T-cell (primary cell): ENCODE results near the gene GRK3. TPM values are rescaled to one million over a fixed set of nuclear protein-coding genes. Genes with fewer than 3 reads are reported as not detected.
"Not testable (repeated sequence)": the region's sequence is repeated elsewhere in the genome, so short reads cannot be mapped to it uniquely, and the experiment has no call there.

Source experiments
- ATAC-seq, 4 experiments: fragments of 200-7000 bp in 3 of 4; fragments of 150-1000 bp in 1 of 4; cut with Tn5 transposase; replicated peaks in 1 of 4; 1 replicate in 3 of 4; 2 replicates in 1 of 4; pipeline ENCODE4 v1.10.0; 2021; ENCODE audit warnings: moderate library complexity in 3 of 4, mild to moderate bottlenecking in 2 of 4, moderate number of reproducible peaks in 1 of 4
- CTCF ChIA-PET, 2 donors: fragments of 300-600 bp; sonication (Branson Sonifier 250); formaldehyde crosslinking; loops; one replicate each; lab custom pipeline; 2022; ENCODE audit warnings: antibody characterized with exemption in 2 of 2; lab: Charles Lee
- POLR2A ChIA-PET, 2 donors: fragments of 300-600 bp; sonication (Branson Sonifier 250); formaldehyde crosslinking; loops; one replicate each; lab custom pipeline; 2022; ENCODE audit warnings: antibody characterized with exemption in 2 of 2; lab: Charles Lee
- DNase-seq, 35 experiments: peaks; one replicate each; pipeline versions ENCODE4 v3.0.0 to v3.0.0-alpha.2; 2013 to 2023
- H3K27ac ChIP-seq: one replicate; pipeline ENCODE4 v1.5.1; 2013; ENCODE audit warnings: low read length
- H3K27me3 ChIP-seq, 2 experiments: replicated peaks in 1 of 2; 1 replicate in 1 of 2; 2 replicates in 1 of 2; pipeline versions ENCODE4 v1.6.1 to v1.7.0; 2013; ENCODE audit warnings: low read length in 1 of 2, mixed read lengths in 1 of 2; ENCODE audit not compliant: control insufficient read depth in 2 of 2, insufficient read depth in 2 of 2; ENCODE audit errors: extremely low read depth in 1 of 2
- H3K36me3 ChIP-seq, 2 donors: 1 replicate in 1 of 2; 2 replicates in 1 of 2; pipeline versions ENCODE4 v1.6.1 to v1.7.0; 2013; ENCODE audit warnings: low read length in 1 of 2; ENCODE audit not compliant: control insufficient read depth in 2 of 2, insufficient read depth in 1 of 2; ENCODE audit errors: extremely low read depth in 1 of 2
- H3K4me1 ChIP-seq, 2 experiments: 1 replicate in 1 of 2; 2 replicates in 1 of 2; pipeline versions ENCODE4 v1.6.1 to v1.7.0; 2013; ENCODE audit warnings: low read length in 2 of 2, mixed read lengths in 1 of 2; ENCODE audit not compliant: insufficient read depth in 2 of 2, control insufficient read depth in 1 of 2; ENCODE audit errors: extremely low read depth in 1 of 2
- H3K4me3 ChIP-seq, 2 donors: 1 replicate in 1 of 2; 2 replicates in 1 of 2; pipeline versions ENCODE4 v1.5.1 to v1.7.0; 2013; ENCODE audit warnings: mild to moderate bottlenecking in 2 of 2, low read length in 1 of 2, moderate library complexity in 1 of 2; ENCODE audit not compliant: control insufficient read depth in 1 of 2; ENCODE audit errors: extremely low read depth in 1 of 2
- H3K9me3 ChIP-seq: 2 replicates; pipeline ENCODE4 v1.7.0; 2013
- H3K27ac Mint-ChIP-seq, 2 donors: one replicate each; pipeline ENCODE4 v1.8.0; 2020 to 2021; ENCODE audit warnings: mild to moderate bottlenecking in 2 of 2, mixed read lengths in 2 of 2
- H3K27me3 Mint-ChIP-seq, 2 donors: one replicate each; pipeline ENCODE4 v1.8.0; 2021 to 2022; ENCODE audit warnings: mixed read lengths in 2 of 2
- H3K36me3 Mint-ChIP-seq: one replicate; pipeline ENCODE4 v1.8.0; 2021; ENCODE audit warnings: mixed read lengths
- H3K4me1 Mint-ChIP-seq, 3 donors: one replicate each; pipeline ENCODE4 v1.8.0; 2020 to 2022; ENCODE audit warnings: mixed read lengths in 3 of 3, mild to moderate bottlenecking in 1 of 3
- H3K4me3 Mint-ChIP-seq, 3 donors: one replicate each; pipeline ENCODE4 v1.8.0; 2020 to 2022; ENCODE audit warnings: mild to moderate bottlenecking in 3 of 3, mixed read lengths in 3 of 3, moderate library complexity in 3 of 3
- H3K9me3 Mint-ChIP-seq, 3 donors: one replicate each; pipeline ENCODE4 v1.8.0; 2020 to 2022; ENCODE audit warnings: mixed read lengths in 3 of 3
- WGBS: methylation state at CpG from one replicate; pipeline ENCODE4 v1.1.5; 2013; ENCODE audit warnings: missing lambda C conversion rate; ENCODE audit not compliant: insufficient coverage; 5-methylcytosine and 5-hydroxymethylcytosine counted together
- total RNA-seq, 35 experiments: library from RNA in 6 of 35; stranded (reverse) in 6 of 35; fragments of 120-200 nt in 1 of 35; gene quantifications; one replicate each; pipeline versions ENCODE4 v1.2.1 to v1.2.4 and lab custom pipeline; 2013 to 2026

GRK3 gene
- total RNA-seq, 5 donors from 2014 or later (not counting 1 experiment from before 2014, with no cell fraction given): 1.4 to 7.0 (median 3.6) TPM

GRCh38 chr22:25566898-25567235 is 2.4 kb downstream of the GRK3 start:
- ChIA-PET CTCF (no interaction called here), POLR2A (no interaction called here)
- H3K4me1 ChIP-seq: peaks cover 19 to 21% of the 10 kb centered on the region in 2 experiments
- H3K27me3 ChIP-seq: peaks cover 0 to 11% of the 10 kb centered on the region in 2 experiments
- Mint-ChIP-seq H3K9me3 (no peaks in the 10 kb centered on the region), H3K27ac (no peak overlapping the region), H3K4me1 (peaks cover 29 to 30% (median 30%) of the 10 kb centered on the region in 3 donors), H3K36me3 (no peaks in the 10 kb centered on the region), H3K27me3 (peaks cover 0 to 31% of the 10 kb centered on the region in 2 donors), H3K4me3 (no peak overlapping the region)
- H3K9me3 ChIP-seq: no peaks in the 10 kb centered on the region
- H3K27ac ChIP-seq: no peak overlapping the region
- DNase-seq: no peak
- 60% methylated on average over 1 of the region's 2 CpGs for WGBS
- H3K36me3 ChIP-seq: no peaks in the 10 kb centered on the region
- no peak for ATAC-seq
- H3K4me3 ChIP-seq: no peak overlapping the region

GRCh38 chr22:25567251-25567675 is 2.8 kb downstream of the GRK3 start:
- no peaks in the 10 kb centered on the region for H3K36me3 Mint-ChIP-seq
- no peak for DNase-seq
- no peak overlapping the region for H3K27ac Mint-ChIP-seq
- no peak for ATAC-seq
- Histone ChIP-seq H3K9me3 (no peaks in the 10 kb centered on the region), H3K36me3 (no peaks in the 10 kb centered on the region), H3K4me3 (no peak overlapping the region), H3K4me1 (peaks cover 19 to 21% of the 10 kb centered on the region in 2 experiments), H3K27ac (no peak overlapping the region), H3K27me3 (peaks cover 0 to 11% of the 10 kb centered on the region in 2 experiments)
- peaks cover 28 to 30% (median 29%) of the 10 kb centered on the region in 3 donors for H3K4me1 Mint-ChIP-seq
- ChIA-PET CTCF (no interaction called here), POLR2A (no interaction called here)
- no peak overlapping the region for H3K4me3 Mint-ChIP-seq
- peaks cover 0 to 34% of the 10 kb centered on the region in 2 donors for H3K27me3 Mint-ChIP-seq
- no CpG with 5 or more reads among the region's 1 CpG for WGBS
- no peaks in the 10 kb centered on the region for H3K9me3 Mint-ChIP-seq

GRCh38 chr22:25568066-25568465 is 3.6 kb downstream of the GRK3 start:
- H3K27ac Mint-ChIP-seq, POLR2A ChIA-PET, H3K9me3 Mint-ChIP-seq, H3K36me3 Mint-ChIP-seq, H3K9me3 ChIP-seq, DNase-seq, H3K27ac ChIP-seq, H3K36me3 ChIP-seq, CTCF ChIA-PET, H3K4me3 ChIP-seq, ATAC-seq, H3K4me3 Mint-ChIP-seq: not testable (repeated sequence)
- peaks cover 24 to 28% (median 27%) of the 10 kb centered on the region in 3 donors for H3K4me1 Mint-ChIP-seq
- WGBS: no CpG with 5 or more reads among the region's 2 CpGs
- peaks cover 0 to 36% of the 10 kb centered on the region in 2 donors for H3K27me3 Mint-ChIP-seq
- Histone ChIP-seq H3K27me3 (peaks cover 0 to 11% of the 10 kb centered on the region in 2 experiments), H3K4me1 (peaks cover 19 to 21% of the 10 kb centered on the region in 2 experiments)

GRCh38 chr22:25569361-25569760 is 4.9 kb downstream of the GRK3 start:
- Histone ChIP-seq H3K27ac (no peak overlapping the region), H3K27me3 (peaks cover 0 to 5% of the 10 kb centered on the region in 2 experiments), H3K36me3 (no peaks in the 10 kb centered on the region), H3K4me3 (no peak overlapping the region), H3K9me3 (no peaks in the 10 kb centered on the region), H3K4me1 (peaks cover 9 to 13% of the 10 kb centered on the region in 2 experiments)
- 76% methylated on average over 8 of the region's 9 CpGs for WGBS
- POLR2A ChIA-PET: no interaction called here
- Mint-ChIP-seq H3K9me3 (no peaks in the 10 kb centered on the region), H3K27me3 (peaks cover 0 to 28% of the 10 kb centered on the region in 2 donors), H3K36me3 (no peaks in the 10 kb centered on the region), H3K4me1 (peaks cover 12 to 15% (median 14%) of the 10 kb centered on the region in 3 donors), H3K4me3 (no peak overlapping the region), H3K27ac (no peak overlapping the region)
- ATAC-seq (no peak), DNase-seq (no peak)
- CTCF ChIA-PET: no interaction called here

- H3K36me3 Mint-ChIP-seq: no peaks in the 10 kb centered on the region
- no peak overlapping the region for H3K4me3 Mint-ChIP-seq
- H3K4me3 ChIP-seq: no peak overlapping the region
- no peaks in the 10 kb centered on the region for H3K9me3 Mint-ChIP-seq
- H3K27ac ChIP-seq: no peak overlapping the region
- no peaks in the 10 kb centered on the region for H3K9me3 ChIP-seq
- 97% methylated on average over 5 of the region's 10 CpGs for WGBS
- DNase-seq (no peak), ATAC-seq (no peak)
- no peak overlapping the region for H3K27ac Mint-ChIP-seq
- H3K4me1 ChIP-seq: peaks cover 8 to 13% of the 10 kb centered on the region in 2 experiments
- CTCF ChIA-PET: no interaction called here
- H3K27me3 ChIP-seq: peaks cover 0 to 4% of the 10 kb centered on the region in 2 experiments
- POLR2A ChIA-PET: no interaction called here
- no peaks in the 10 kb centered on the region for H3K36me3 ChIP-seq
- peaks cover 11 to 14% (median 13%) of the 10 kb centered on the region in 3 donors for H3K4me1 Mint-ChIP-seq
- H3K27me3 Mint-ChIP-seq: peaks cover 0 to 28% of the 10 kb centered on the region in 2 donors
These were observed 5.5 kb downstream of the GRK3 start for GRCh38 chr22:25569983-25570382.

- no peaks in the 10 kb centered on the region for H3K9me3 Mint-ChIP-seq
- Histone ChIP-seq H3K9me3 (no peaks in the 10 kb centered on the region), H3K27ac (no peak overlapping the region), H3K4me3 (no peak overlapping the region), H3K36me3 (no peaks in the 10 kb centered on the region), H3K4me1 (peaks cover 4 to 12% of the 10 kb centered on the region in 2 experiments), H3K27me3 (peaks cover 0 to under 1% of the 10 kb centered on the region in 2 experiments)
- H3K4me1 Mint-ChIP-seq: peaks cover 9 to 11% (median 11%) of the 10 kb centered on the region in 3 donors
- no peak overlapping the region for H3K27ac Mint-ChIP-seq
- POLR2A ChIA-PET: no interaction called here
- CTCF ChIA-PET: no interaction called here
- ATAC-seq (no peak), DNase-seq (no peak)
- no CpG with 5 or more reads among the region's 2 CpGs for WGBS
- H3K27me3 Mint-ChIP-seq: peaks cover 0 to 26% of the 10 kb centered on the region in 2 donors
- H3K36me3 Mint-ChIP-seq: no peaks in the 10 kb centered on the region
- no peak overlapping the region for H3K4me3 Mint-ChIP-seq
These were observed 6.0 kb downstream of the GRK3 start for GRCh38 chr22:25570486-25570885.
